ENCODE data around the gene CLEC4F. TPM values are rescaled to one million over a fixed set of nuclear protein-coding genes. Genes with fewer than 3 reads are reported as not detected.

The CLEC4F gene
- total and polyA plus RNA-seq, 12 donors = 0.06 to 2.4 (median 0.30) TPM; not detected in 2

- H3K36me3 ChIP-seq = no peaks in the 10 kb centered on the region
- H3K9me3 ChIP-seq = peaks cover 0 to 5% (median 0%) of the 10 kb centered on the region in 11 donors
- H3K27me3 ChIP-seq = peaks cover 0 to 25% (median 0%) of the 10 kb centered on the region in 7 donors
- no peak overlapping the region for H3K4me3 ChIP-seq
- no peaks in the 10 kb centered on the region for H3K4me1 ChIP-seq
- 85 to 94% methylated on average over 6 of the region's 6 CpGs for WGBS, 2 donors
- DNase-seq (no peak), ATAC-seq (no peak)
- H3K27ac ChIP-seq = no peak overlapping the region
- TF ChIP-seq, protein P1, sequence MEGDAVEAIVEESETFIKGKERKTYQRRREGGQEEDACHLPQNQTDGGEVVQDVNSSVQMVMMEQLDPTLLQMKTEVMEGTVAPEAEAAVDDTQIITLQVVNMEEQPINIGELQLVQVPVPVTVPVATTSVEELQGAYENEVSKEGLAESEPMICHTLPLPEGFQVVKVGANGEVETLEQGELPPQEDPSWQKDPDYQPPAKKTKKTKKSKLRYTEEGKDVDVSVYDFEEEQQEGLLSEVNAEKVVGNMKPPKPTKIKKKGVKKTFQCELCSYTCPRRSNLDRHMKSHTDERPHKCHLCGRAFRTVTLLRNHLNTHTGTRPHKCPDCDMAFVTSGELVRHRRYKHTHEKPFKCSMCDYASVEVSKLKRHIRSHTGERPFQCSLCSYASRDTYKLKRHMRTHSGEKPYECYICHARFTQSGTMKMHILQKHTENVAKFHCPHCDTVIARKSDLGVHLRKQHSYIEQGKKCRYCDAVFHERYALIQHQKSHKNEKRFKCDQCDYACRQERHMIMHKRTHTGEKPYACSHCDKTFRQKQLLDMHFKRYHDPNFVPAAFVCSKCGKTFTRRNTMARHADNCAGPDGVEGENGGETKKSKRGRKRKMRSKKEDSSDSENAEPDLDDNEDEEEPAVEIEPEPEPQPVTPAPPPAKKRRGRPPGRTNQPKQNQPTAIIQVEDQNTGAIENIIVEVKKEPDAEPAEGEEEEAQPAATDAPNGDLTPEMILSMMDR (IDR thresholded peaks at IDR 0.05) = no peak
- intact Hi-C loops (cut with DNase I) = no loop called here
These were observed 13.1 kb downstream of the CLEC4F start for GRCh38 chr2:70807102-70807827.

GRCh38 chr2:70806620-70807019 is 13.8 kb downstream of the CLEC4F start:
- DNase-seq (no peak), ATAC-seq (no peak)
- Histone ChIP-seq H3K4me1 (no peaks in the 10 kb centered on the region), H3K27me3 (peaks cover 0 to 25% (median 0%) of the 10 kb centered on the region in 7 donors), H3K4me3 (no peak overlapping the region), H3K27ac (no peak overlapping the region), H3K36me3 (no peaks in the 10 kb centered on the region), H3K9me3 (peaks cover 0 to 5% (median 0%) of the 10 kb centered on the region in 11 donors)
- 69 to 74% methylated on average over 6 of the region's 6 CpGs for WGBS, 2 donors
- intact Hi-C loops (cut with DNase I) = no loop called here
- TF ChIP-seq, protein P1 (IDR thresholded peaks at IDR 0.05) = no peak

DNA sequence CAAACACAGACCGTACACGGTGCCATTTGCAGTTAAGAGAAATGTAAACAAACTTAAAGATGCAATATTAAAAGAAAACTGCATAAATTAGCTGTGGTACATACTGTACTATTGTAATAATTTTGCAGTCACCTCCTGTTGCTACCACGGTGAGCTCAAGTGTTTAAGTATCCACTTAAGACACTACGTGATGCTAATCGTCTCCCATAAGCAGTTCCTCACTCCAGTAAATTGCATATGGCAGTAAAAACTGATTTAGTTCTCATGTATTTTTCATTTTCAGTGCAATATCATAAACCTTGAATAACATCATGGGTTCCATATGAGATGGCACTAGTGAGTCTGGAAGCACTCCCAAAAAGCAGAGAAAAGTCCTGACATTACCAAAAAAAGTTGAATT is 14.4 kb downstream of the CLEC4F start:
- intact Hi-C loops (cut with DNase I) = no loop called here
- Histone ChIP-seq H3K27me3 (peaks cover 0 to 25% (median 0%) of the 10 kb centered on the region in 7 donors), H3K4me1 (no peaks in the 10 kb centered on the region), H3K4me3 (no peak overlapping the region), H3K9me3 (peaks cover 0 to 5% (median 0%) of the 10 kb centered on the region in 11 donors), H3K27ac (no peak overlapping the region), H3K36me3 (no peaks in the 10 kb centered on the region)
- TF ChIP-seq, protein P1 (IDR thresholded peaks at IDR 0.05) = no peak
- no peak for DNase-seq
- no peak for ATAC-seq
- 56 to 70% methylated on average over 5 of the region's 5 CpGs for WGBS, 2 donors

DNA sequence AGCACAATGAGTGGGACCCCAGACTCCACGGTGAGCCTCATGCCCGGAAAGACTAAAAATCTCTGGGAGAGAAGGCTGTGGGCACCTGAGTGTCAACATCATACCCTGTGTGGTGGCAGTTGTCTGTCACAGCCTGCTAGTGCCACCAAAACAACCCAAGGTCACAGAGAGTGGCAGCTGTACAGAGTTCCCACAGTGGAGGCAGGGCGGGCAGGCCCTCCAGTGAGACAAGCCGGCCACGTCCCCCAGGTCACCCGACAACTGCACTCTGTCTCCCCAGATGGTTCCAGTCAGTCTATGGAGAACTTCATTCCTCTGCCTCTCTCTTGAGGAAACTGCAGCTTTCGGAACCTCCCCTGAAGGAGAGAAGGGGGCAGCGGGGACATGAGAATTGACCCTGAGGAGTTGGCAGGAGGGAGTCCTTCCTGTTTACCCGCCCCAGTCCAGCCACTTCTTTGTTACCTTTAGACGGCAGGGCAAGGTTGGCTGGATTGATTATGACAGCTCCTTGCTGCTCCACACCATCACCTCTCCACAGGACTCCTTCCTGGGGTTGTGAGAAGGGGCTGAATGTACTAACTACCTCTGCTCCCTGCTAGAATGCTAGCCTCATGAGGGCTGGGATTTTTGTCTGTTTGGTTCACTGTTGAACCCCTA is 18.7 kb downstream of the CLEC4F start:
- DNase-seq = no peak
- peaks cover 0 to 15% (median 0%) of the 10 kb centered on the region in 7 donors for H3K27me3 ChIP-seq
- peaks cover 0 to 20% (median 0%) of the 10 kb centered on the region in 11 donors for H3K9me3 ChIP-seq
- no peak for ATAC-seq
- 74 to 75% methylated on average over 10 of the region's 10 CpGs for WGBS, 2 donors
- TF ChIP-seq, protein P1 (IDR thresholded peaks at IDR 0.05) = no peak
- no peaks in the 10 kb centered on the region for H3K36me3 ChIP-seq
- H3K4me1 ChIP-seq = peaks cover 0 to 4% (median 0%) of the 10 kb centered on the region in 9 donors
- no peak overlapping the region for H3K27ac ChIP-seq
- intact Hi-C loops (cut with DNase I) = no loop called here
- no peak overlapping the region for H3K4me3 ChIP-seq
